IMR-90 (cell line): ENCODE data around the gene KIF12. TPM values are rescaled to one million over a fixed set of nuclear protein-coding genes. Genes with fewer than 3 reads are reported as not detected.

Experiments used
- ATAC-seq: fragments of 200-7000 bp; cut with Tn5 transposase; 2 replicates; pipeline ENCODE4 v1.9.1; 2020; ENCODE audit warnings: low read depth, mild to moderate bottlenecking, moderate library complexity
- BruUV-seq: library from RNA; stranded (reverse); fragments of 400-500 nt; replicated peaks from 2 replicates; lab custom pipeline; 2021; lab: Mats Ljungman, UMichigan
- CTCF ChIA-PET: fragments of 300-600 bp; formaldehyde crosslinking; extraction: SDS; loops from one replicate; lab custom pipeline; 2021; ENCODE audit warnings: antibody characterized with exemption; lab: Yijun Ruan, JAX
- POLR2A ChIA-PET: fragments of 300-600 bp; sonication (Branson Sonifier 250); formaldehyde crosslinking; loops from one replicate; lab custom pipeline; 2022; ENCODE audit warnings: antibody characterized with exemption; ENCODE audit not compliant: unreplicated experiment; lab: Charles Lee
- DNase-seq: peaks from one replicate; pipeline ENCODE4 v3.0.0; 2013
- H2AFZ ChIP-seq: replicated peaks from 2 replicates; pipeline ENCODE3; 2013; ENCODE audit warnings: low read length, mild to moderate bottlenecking; ENCODE audit not compliant: poor library complexity
- H2AK5ac ChIP-seq: 2 replicates; pipeline ENCODE4 v1.6.1; 2013; ENCODE audit warnings: low read depth, low read length, inconsistent platforms
- H2AK9ac ChIP-seq: replicated peaks from 2 replicates; pipeline ENCODE3; 2013; ENCODE audit warnings: mild to moderate bottlenecking, low read depth, low read length, moderate library complexity; ENCODE audit not compliant: poor library complexity
- H2BK120ac ChIP-seq: 2 replicates; pipeline ENCODE4 v1.6.1; 2013; ENCODE audit warnings: low read depth, low read length, inconsistent platforms
- H2BK15ac ChIP-seq: 3 replicates; pipeline ENCODE4 v1.6.1; 2013; ENCODE audit warnings: low read depth, low read length, inconsistent platforms
- H2BK20ac ChIP-seq: 2 replicates; pipeline ENCODE4 v1.6.1; 2013; ENCODE audit warnings: low read depth, mild to moderate bottlenecking, inconsistent platforms, low read length, moderate library complexity
- H2BK5ac ChIP-seq: 2 replicates; pipeline ENCODE4 v1.6.1; 2013; ENCODE audit warnings: mild to moderate bottlenecking, low read depth, low read length, inconsistent platforms; ENCODE audit not compliant: poor library complexity, severe bottlenecking
- H3K14ac ChIP-seq: replicated peaks from 2 replicates; pipeline ENCODE4 v1.6.1; 2013; ENCODE audit warnings: low read depth, low read length, inconsistent platforms
- H3K18ac ChIP-seq: 2 replicates; pipeline ENCODE4 v1.6.1; 2013; ENCODE audit warnings: low read depth, low read length, control low read depth
- H3K23ac ChIP-seq: 2 replicates; pipeline ENCODE4 v1.6.1; 2013; ENCODE audit warnings: low read depth, low read length, inconsistent platforms
- H3K27ac ChIP-seq: 2 replicates; pipeline ENCODE4 v1.5.1; 2013; ENCODE audit warnings: mild to moderate bottlenecking, control low read depth, low read length; ENCODE audit not compliant: insufficient read depth
- H3K27me3 ChIP-seq: 2 replicates; pipeline ENCODE4 v1.6.1; 2013; ENCODE audit warnings: low read length; ENCODE audit not compliant: control insufficient read depth, insufficient read depth
- H3K36me3 ChIP-seq: 2 replicates; pipeline ENCODE4 v1.6.1; 2013; ENCODE audit warnings: low read length, mixed read lengths; ENCODE audit not compliant: control insufficient read depth, insufficient read depth
- H3K4ac ChIP-seq: 2 replicates; pipeline ENCODE4 v1.6.1; 2013; ENCODE audit warnings: low read depth, low read length, inconsistent platforms
- H3K4me1 ChIP-seq: 2 replicates; pipeline ENCODE4 v1.6.1; 2013; ENCODE audit warnings: low read length, mixed read lengths; ENCODE audit not compliant: control insufficient read depth, insufficient read depth
- H3K4me2 ChIP-seq: 2 replicates; pipeline ENCODE4 v1.6.1; 2013; ENCODE audit warnings: low read depth, mild to moderate bottlenecking, control low read depth, low read length, moderate library complexity
- H3K4me3 ChIP-seq: 2 replicates; pipeline ENCODE4 v1.5.1; 2013; ENCODE audit warnings: low read depth, mild to moderate bottlenecking, control low read depth, low read length, moderate library complexity; ENCODE audit not compliant: insufficient read depth
- H3K56ac ChIP-seq: 2 replicates; pipeline ENCODE4 v1.6.1; 2013; ENCODE audit warnings: low read length, inconsistent platforms; ENCODE audit not compliant: insufficient read depth; ENCODE audit errors: extremely low read depth
- H3K79me1 ChIP-seq, 2 experiments: 2 replicates each; pipeline ENCODE4 v1.6.1; 2013; ENCODE audit warnings: low read length in 2 of 2, inconsistent platforms in 1 of 2, low read depth in 1 of 2
- H3K9ac ChIP-seq: 2 replicates; pipeline ENCODE4 v1.6.1; 2013; ENCODE audit warnings: low read depth, low read length, control low read depth
- H3K9me1 ChIP-seq: 2 replicates; pipeline ENCODE4 v1.6.1; 2013; ENCODE audit warnings: low read length, inconsistent platforms; ENCODE audit not compliant: insufficient read depth
- H3K9me3 ChIP-seq: 2 replicates; pipeline ENCODE4 v1.6.1; 2013; ENCODE audit warnings: low read length; ENCODE audit not compliant: control insufficient read depth, insufficient read depth
- H4K20me1 ChIP-seq: 2 replicates; pipeline ENCODE4 v1.6.1; 2013; ENCODE audit warnings: low read length, inconsistent platforms; ENCODE audit not compliant: insufficient read depth
- H4K5ac ChIP-seq: 2 replicates; pipeline ENCODE4 v1.6.1; 2013; ENCODE audit warnings: mild to moderate bottlenecking, low read depth, low read length, control low read depth
- H4K8ac ChIP-seq, 2 experiments: 2 replicates each; pipeline ENCODE4 v1.6.1; 2013; ENCODE audit warnings: low read depth in 2 of 2, low read length in 2 of 2, control low read depth in 1 of 2, inconsistent platforms in 1 of 2
- H4K91ac ChIP-seq: 2 replicates; pipeline ENCODE4 v1.6.1; 2013; ENCODE audit warnings: low read depth, low read length, inconsistent platforms; ENCODE audit not compliant: insufficient read depth
- BHLHE40 ChIP-seq: fragments of 150-350 bp; IDR thresholded peaks from 2 replicates; pipeline ENCODE4 v1.6.1; 2016; ENCODE audit warnings: mild to moderate bottlenecking, low read depth, low read length
- CEBPB ChIP-seq: IDR thresholded peaks from 2 replicates; pipeline ENCODE4 v1.6.1; 2012; ENCODE audit warnings: low read depth, low read length, improper control_type of control experiment
- CHD1 ChIP-seq: IDR thresholded peaks from 2 replicates; pipeline ENCODE4 v1.6.1; 2012; ENCODE audit warnings: low read depth, low read length, improper control_type of control experiment
- CTCF ChIP-seq: conservative IDR thresholded peaks from 2 replicates; pipeline ENCODE4 v1.5.1; 2012; ENCODE audit warnings: mild to moderate bottlenecking, low read depth, low read length, improper control_type of control experiment
- FOS ChIP-seq: fragments of 150-350 bp; IDR thresholded peaks from 2 replicates; pipeline ENCODE4 v1.6.1; 2016; ENCODE audit warnings: low read depth, low read length
- MAFK ChIP-seq: IDR thresholded peaks from 2 replicates; pipeline ENCODE4 v1.6.1; 2012; ENCODE audit warnings: low read depth, low read length, improper control_type of control experiment
- MAZ ChIP-seq: IDR thresholded peaks from 2 replicates; pipeline ENCODE4 v1.6.1; 2012; ENCODE audit warnings: low read depth, mild to moderate bottlenecking, low read length, improper control_type of control experiment, moderate library complexity, borderline replicate concordance
- MXI1 ChIP-seq: IDR thresholded peaks from 2 replicates; pipeline ENCODE4 v1.6.1; 2012; ENCODE audit warnings: low read depth, mild to moderate bottlenecking, low read length, moderate library complexity, borderline replicate concordance
- NFE2L2 ChIP-seq: fragments of 150-350 bp; IDR thresholded peaks from 2 replicates; pipeline ENCODE4 v1.6.1; 2016; ENCODE audit warnings: low read depth, mild to moderate bottlenecking, low read length
- POLR2A ChIP-seq: IDR thresholded peaks from 2 replicates; pipeline ENCODE4 v1.6.1; 2012; ENCODE audit warnings: mild to moderate bottlenecking, low read depth, low read length
- RAD21 ChIP-seq: IDR thresholded peaks from 2 replicates; pipeline ENCODE4 v1.6.1; 2012; ENCODE audit warnings: low read length, improper control_type of control experiment
- RCOR1 ChIP-seq: IDR thresholded peaks from 2 replicates; pipeline ENCODE4 v1.6.1; 2012; ENCODE audit warnings: mild to moderate bottlenecking, low read length, improper control_type of control experiment; ENCODE audit not compliant: insufficient replicate concordance
- RFX5 ChIP-seq: IDR thresholded peaks from 2 replicates; pipeline ENCODE4 v1.8.0; 2012; ENCODE audit warnings: low read depth, mild to moderate bottlenecking, low read length, moderate library complexity
- SMC3 ChIP-seq: fragments of 150-350 bp; IDR thresholded peaks from 2 replicates; pipeline ENCODE4 v1.6.1; 2016; ENCODE audit warnings: low read depth, mild to moderate bottlenecking, antibody characterized with exemption, low read length, moderate library complexity
- WGBS, 2 experiments: methylation state at CpG; one replicate each; pipeline versions ENCODE4 v1.1.5 to v1.1.7; 2013; ENCODE audit warnings: missing lambda C conversion rate in 2 of 2; ENCODE audit not compliant: insufficient read length in 1 of 2; ENCODE audit errors: extremely low coverage in 2 of 2; 5-methylcytosine and 5-hydroxymethylcytosine counted together
- dilution Hi-C: fragments of 300-500 bp; cut with HindIII; formaldehyde crosslinking; loops from one replicate; pipeline ENCODE4 v1.14.3; 2018; ENCODE audit warnings: low sequenced_read_pairs; ENCODE audit not compliant: unreplicated experiment
- in situ Hi-C: fragments of 300-500 bp; cut with MboI; formaldehyde crosslinking; loops from 3 replicates; pipeline ENCODE4 v1.14.3; 2019; ENCODE audit warnings: low sequenced_read_pairs, inconsistent platforms, mixed read lengths
- intact Hi-C: fragments of 100-400 bp; cut with micrococcal nuclease; formaldehyde crosslinking; loops from 2 replicates; pipeline ENCODE4 v1.10.0; 2022
- polyA plus RNA-seq, 3 experiments: library from polyadenylated mRNA; depleted of rRNA; stranded (reverse); fragments of >200 nt; gene quantifications; 2 replicates each; pipeline ENCODE4 v1.2.3, GENCODE V29; 2012; ENCODE audit warnings: low replicate concordance in 1 of 3
- total RNA-seq: library from RNA; depleted of rRNA; stranded (reverse); fragments of >200 nt; gene quantifications from 2 replicates; pipeline ENCODE4 v1.2.3, GENCODE V29; 2012
- TF ChIP-seq, protein P1 (sequence below): fragments of 150-350 bp; IDR thresholded peaks from 2 replicates; pipeline ENCODE4 v1.6.1; 2016; ENCODE audit warnings: low read depth, mild to moderate bottlenecking, low read length, moderate library complexity, borderline replicate concordance
- TF ChIP-seq, protein P2 (sequence below): fragments of 150-350 bp; IDR thresholded peaks from 2 replicates; pipeline ENCODE4 v1.6.1; 2017; ENCODE audit warnings: mild to moderate bottlenecking, antibody characterized with exemption, low read length, low read depth

Gene KIF12
- total and polyA plus RNA-seq, 2 of the 4 experiments (the other 2 are of a cell fraction) = not detected

DNA sequence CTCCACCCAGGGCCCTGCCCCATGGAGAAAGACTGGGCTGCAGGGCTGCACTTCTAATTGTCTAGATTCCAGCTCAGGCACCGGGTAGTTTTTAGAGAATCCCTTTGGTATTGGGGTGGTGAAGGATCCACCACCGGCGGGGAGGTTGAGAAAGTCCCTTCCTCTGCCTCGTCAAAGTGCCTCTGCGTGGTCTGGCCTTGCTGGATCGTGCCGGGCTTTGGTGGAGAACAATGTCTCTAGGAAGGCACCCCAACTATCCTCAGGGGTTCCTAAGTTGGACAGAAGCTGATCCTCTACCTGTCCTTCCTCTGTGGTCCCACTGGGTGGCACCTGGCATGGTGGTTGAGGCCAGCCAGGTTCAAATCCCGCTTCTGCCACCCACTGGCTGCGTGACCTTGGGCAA lies 13.7 kb downstream of the KIF12 start:
- H3K9ac ChIP-seq = no peak overlapping the region
- H4K91ac ChIP-seq = no peak overlapping the region
- no peak overlapping the region for H2BK15ac ChIP-seq
- BruUV-seq = no TSS peak
- no peaks in the 10 kb centered on the region for H3K79me1 ChIP-seq
- ChIA-PET CTCF (no interaction called here), POLR2A (no interaction called here)
- no peak overlapping the region for H2AK9ac ChIP-seq
- no peak overlapping the region for H2BK20ac ChIP-seq
- H3K4me3 ChIP-seq = no peak overlapping the region
- no peak overlapping the region for H2BK120ac ChIP-seq
- no peak overlapping the region for H3K18ac ChIP-seq
- H2AFZ ChIP-seq = no peak overlapping the region
- no peaks in the 10 kb centered on the region for H3K9me1 ChIP-seq
- 0 out of 2 replicates have a peak, but pooled peaks cover 2% of the 10 kb centered on the region for H3K9me3 ChIP-seq
- ATAC-seq = no peak
- no peaks in the 10 kb centered on the region for H3K36me3 ChIP-seq
- no peak overlapping the region for H3K4me2 ChIP-seq
- H2BK5ac ChIP-seq = no peak overlapping the region
- 60% methylated on average over 1 of the region's 9 CpGs; no CpG with 5 or more reads in 1 of the 2 experiments for WGBS, 2 experiments
- no peak overlapping the region for H3K4ac ChIP-seq
- DNase-seq = no peak
- no peak overlapping the region for H4K8ac ChIP-seq
- no peaks in the 10 kb centered on the region; the same call in 1 of the 2 replicates for H4K20me1 ChIP-seq
- dilution Hi-C loops (no loop called here), intact Hi-C loops (no loop called here), in situ Hi-C loops (no loop called here)
- no peak overlapping the region for H3K27ac ChIP-seq
- TF ChIP-seq FOS (no peak), NFE2L2 (no peak), POLR2A (no peak), RAD21 (no peak), BHLHE40 (no peak), CEBPB (no peak), RFX5 (no peak), MXI1 (no peak), MAZ (no peak), RCOR1 (no peak), CTCF (no peak), CHD1 (no peak), SMC3 (no peak), MAFK (no peak)
- TF ChIP-seq, protein P1, sequence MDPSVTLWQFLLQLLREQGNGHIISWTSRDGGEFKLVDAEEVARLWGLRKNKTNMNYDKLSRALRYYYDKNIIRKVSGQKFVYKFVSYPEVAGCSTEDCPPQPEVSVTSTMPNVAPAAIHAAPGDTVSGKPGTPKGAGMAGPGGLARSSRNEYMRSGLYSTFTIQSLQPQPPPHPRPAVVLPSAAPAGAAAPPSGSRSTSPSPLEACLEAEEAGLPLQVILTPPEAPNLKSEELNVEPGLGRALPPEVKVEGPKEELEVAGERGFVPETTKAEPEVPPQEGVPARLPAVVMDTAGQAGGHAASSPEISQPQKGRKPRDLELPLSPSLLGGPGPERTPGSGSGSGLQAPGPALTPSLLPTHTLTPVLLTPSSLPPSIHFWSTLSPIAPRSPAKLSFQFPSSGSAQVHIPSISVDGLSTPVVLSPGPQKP = no peak
- TF ChIP-seq, protein P2, sequence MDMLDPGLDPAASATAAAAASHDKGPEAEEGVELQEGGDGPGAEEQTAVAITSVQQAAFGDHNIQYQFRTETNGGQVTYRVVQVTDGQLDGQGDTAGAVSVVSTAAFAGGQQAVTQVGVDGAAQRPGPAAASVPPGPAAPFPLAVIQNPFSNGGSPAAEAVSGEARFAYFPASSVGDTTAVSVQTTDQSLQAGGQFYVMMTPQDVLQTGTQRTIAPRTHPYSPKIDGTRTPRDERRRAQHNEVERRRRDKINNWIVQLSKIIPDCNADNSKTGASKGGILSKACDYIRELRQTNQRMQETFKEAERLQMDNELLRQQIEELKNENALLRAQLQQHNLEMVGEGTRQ = no peak
- H3K56ac ChIP-seq = no peak overlapping the region
- no peaks in the 10 kb centered on the region for H3K4me1 ChIP-seq
- H3K23ac ChIP-seq = no peak overlapping the region
- H3K27me3 ChIP-seq = peaks cover 51% of the 10 kb centered on the region
- H3K14ac ChIP-seq = no peak overlapping the region
- no peak overlapping the region for H2AK5ac ChIP-seq
- no peak overlapping the region for H4K5ac ChIP-seq
